ENCODE data around the gene INSRR.

INSRR gene

GRCh38 chr1:156894711-156895454, 36.0 kb upstream of the INSRR start:
- in situ Hi-C loops (cut with MboI; ENCODE audit: low sequenced_read_pairs): no loop called here

DNA sequence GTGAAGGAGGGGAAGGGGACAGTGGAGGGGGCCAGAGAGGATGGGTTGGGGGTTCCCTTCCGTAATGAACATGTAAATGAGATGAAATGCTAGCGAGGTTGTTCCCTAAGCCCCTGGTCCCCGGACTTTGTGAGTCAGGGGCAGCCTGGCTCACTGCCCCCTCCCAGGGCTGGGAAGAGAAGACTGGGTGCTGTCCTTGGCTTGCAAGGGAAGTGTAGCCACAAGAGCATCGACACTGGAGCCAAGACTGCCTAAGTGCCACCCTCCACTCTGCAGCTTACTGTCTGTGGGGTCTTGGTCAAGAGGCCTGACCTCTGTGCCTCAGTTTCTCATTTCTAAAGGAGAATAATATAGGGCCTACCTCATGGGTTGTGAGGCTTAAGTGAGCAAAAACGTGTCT, 35.1 kb upstream of the INSRR start:
- in situ Hi-C loops (cut with MboI; ENCODE audit: low sequenced_read_pairs): no loop called here

GRCh38 chr1:156893048-156893953, 34.4 kb upstream of the INSRR start, which contains the start of gene PEAR1:
TSS of gene PEAR1 (plus strand) at chr1:156893718. CDS start at chr1:156903927, 10,209 bp downstream.
- in situ Hi-C loops (cut with MboI; ENCODE audit: low sequenced_read_pairs): no loop called here

GRCh38 chr1:156892190-156893047, 33.5 kb upstream of the INSRR start:
- in situ Hi-C loops (cut with MboI; ENCODE audit: low sequenced_read_pairs): no loop called here

GRCh38 chr1:156889802-156890580, 31.1 kb upstream of the INSRR start:
- in situ Hi-C loops (cut with MboI; ENCODE audit: low sequenced_read_pairs): loop anchor here (10.0 kb wide), 1 partner anchor 95 kb away; no protein-coding TSS in a partner anchor

DNA sequence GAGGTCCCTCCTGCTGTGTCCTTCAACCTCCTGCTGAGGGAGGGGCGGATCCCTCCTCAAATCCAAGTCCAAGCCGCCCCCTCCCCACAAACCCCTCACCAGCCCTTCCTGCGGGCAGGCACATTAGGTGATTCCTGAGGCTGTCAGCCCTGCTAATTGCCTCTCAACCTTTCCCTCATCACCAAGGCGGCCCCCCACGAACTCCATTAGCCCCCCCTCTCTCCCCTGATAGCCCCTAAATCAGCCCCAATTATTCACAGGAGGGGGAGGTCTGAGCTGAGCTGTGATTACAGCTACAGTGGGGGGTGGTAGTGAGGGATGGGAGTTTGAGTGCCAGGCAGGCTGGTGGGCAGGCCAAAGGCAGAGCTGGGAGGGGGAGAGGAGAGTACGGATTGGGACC, 28.8 kb upstream of the INSRR start:
- in situ Hi-C loops (cut with MboI; ENCODE audit: low sequenced_read_pairs): loop anchor here (10.0 kb wide), 1 partner anchor 93 kb away; no protein-coding TSS in a partner anchor

- in situ Hi-C loops (cut with MboI; ENCODE audit: low sequenced_read_pairs): loop anchor here (10.0 kb wide), 1 partner anchor 93 kb away; no protein-coding TSS in a partner anchor
Observed at GRCh38 chr1:156887317-156887716, 28.4 kb upstream of the INSRR start.

GRCh38 chr1:156886583-156887281, 27.8 kb upstream of the INSRR start:
- in situ Hi-C loops (cut with MboI; ENCODE audit: low sequenced_read_pairs): loop anchor here (10.0 kb wide), 1 partner anchor 92 kb away; no protein-coding TSS in a partner anchor

DNA sequence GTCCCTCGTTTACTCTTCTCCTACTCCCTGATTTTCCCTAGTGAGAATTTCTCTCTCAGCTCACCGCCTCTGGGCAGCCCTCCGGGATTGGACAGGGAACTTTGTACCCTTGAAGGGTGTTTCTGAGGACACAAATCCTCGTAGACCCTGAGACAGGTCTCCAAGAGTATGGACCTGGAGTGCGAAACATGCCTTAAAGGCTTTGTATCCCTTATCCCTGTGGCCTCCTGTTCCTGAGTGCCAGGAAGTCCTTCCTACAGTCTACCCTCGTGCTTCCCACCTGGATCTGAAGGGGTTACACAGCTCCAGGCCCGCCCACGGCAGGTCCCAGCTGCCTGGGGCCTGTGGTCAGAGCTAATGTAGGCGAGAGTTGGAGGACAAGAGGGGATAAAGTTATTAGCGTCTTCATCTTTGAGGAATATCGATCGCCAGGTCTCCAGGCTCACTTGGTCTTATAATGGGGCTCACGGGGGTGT, 27.0 kb upstream of the INSRR start:
- in situ Hi-C loops (cut with MboI; ENCODE audit: low sequenced_read_pairs): loop anchor here (10.0 kb wide), 1 partner anchor 91 kb away; no protein-coding TSS in a partner anchor

DNA sequence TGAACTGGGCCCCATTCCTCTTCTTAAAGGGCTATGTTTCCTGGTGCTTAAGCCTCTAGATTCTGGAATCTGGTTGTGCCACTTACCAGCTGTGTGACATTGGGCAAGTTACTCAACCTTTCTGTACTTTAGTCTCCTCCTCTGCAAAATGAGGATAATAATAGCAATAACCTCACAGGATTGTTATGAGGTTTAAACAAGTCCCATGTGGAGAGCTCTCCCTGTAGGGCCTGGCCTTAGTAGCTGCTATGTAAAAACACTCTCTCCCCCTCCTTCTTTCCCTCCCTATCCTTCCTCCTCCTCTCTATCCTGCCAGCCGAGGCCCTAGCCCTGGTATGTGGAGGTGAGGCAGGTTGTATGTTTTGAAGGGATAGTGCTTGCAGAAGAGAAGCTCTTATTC, 26.4 kb upstream of the INSRR start:
- in situ Hi-C loops (cut with MboI; ENCODE audit: low sequenced_read_pairs): loop anchor here (10.0 kb wide), 1 partner anchor 91 kb away; no protein-coding TSS in a partner anchor

- in situ Hi-C loops (cut with MboI; ENCODE audit: low sequenced_read_pairs): loop anchor here (10.0 kb wide), 1 partner anchor 90 kb away; no protein-coding TSS in a partner anchor
Observed at GRCh38 chr1:156884560-156885184, 25.8 kb upstream of the INSRR start.

DNA sequence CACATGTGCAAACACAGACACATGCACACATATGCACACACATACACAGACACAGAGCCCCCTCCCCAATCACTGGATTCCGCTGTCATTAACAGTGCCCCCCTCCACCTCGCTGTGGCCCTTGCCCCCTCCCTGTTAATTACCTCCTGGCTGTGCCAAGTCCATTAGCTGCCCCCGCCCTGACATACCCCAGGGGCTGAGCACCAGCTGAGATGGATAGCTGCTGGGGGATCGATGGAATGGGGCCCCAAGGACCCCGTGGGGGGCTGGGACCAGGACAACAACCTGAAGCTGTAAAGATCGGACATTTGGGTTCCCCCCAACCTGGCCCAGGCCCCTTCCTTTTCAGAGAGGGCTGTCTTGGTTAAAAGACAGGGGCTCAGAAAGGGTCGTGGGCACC, 25.0 kb upstream of the INSRR start:
- in situ Hi-C loops (cut with MboI; ENCODE audit: low sequenced_read_pairs): loop anchor here (10.0 kb wide), 1 partner anchor 89 kb away; no protein-coding TSS in a partner anchor

- in situ Hi-C loops (cut with MboI; ENCODE audit: low sequenced_read_pairs): loop anchor here (10.0 kb wide), 1 partner anchor 88 kb away; no protein-coding TSS in a partner anchor
Observed at GRCh38 chr1:156882543-156882942, 23.6 kb upstream of the INSRR start.

- in situ Hi-C loops (cut with MboI; ENCODE audit: low sequenced_read_pairs): loop anchor here (10.0 kb wide), 1 partner anchor 87 kb away; no protein-coding TSS in a partner anchor
Observed at GRCh38 chr1:156881663-156882062, 22.7 kb upstream of the INSRR start.

DNA sequence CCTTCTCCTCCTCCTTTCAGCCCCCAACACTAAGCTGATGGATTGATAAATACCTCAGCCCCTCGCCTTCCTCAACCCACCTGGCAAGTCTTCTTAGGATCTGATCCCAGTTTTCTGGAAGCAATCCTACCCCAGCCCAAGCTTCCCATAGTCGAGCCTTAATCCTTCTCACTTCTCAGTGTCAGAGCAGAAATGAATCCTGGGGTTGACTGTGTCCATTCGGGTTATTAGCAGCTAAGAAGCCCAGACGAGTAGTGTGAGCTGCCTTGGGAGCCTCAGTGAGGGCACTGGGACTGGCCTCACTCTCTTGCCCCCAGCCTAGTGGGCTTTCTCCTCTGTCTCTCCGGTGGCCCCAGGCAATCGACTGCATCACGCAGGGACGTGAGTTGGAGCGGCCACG, 22.2 kb upstream of the INSRR start:
- in situ Hi-C loops (cut with MboI; ENCODE audit: low sequenced_read_pairs): loop anchor here (10.0 kb wide), 1 partner anchor 86 kb away; no protein-coding TSS in a partner anchor

DNA sequence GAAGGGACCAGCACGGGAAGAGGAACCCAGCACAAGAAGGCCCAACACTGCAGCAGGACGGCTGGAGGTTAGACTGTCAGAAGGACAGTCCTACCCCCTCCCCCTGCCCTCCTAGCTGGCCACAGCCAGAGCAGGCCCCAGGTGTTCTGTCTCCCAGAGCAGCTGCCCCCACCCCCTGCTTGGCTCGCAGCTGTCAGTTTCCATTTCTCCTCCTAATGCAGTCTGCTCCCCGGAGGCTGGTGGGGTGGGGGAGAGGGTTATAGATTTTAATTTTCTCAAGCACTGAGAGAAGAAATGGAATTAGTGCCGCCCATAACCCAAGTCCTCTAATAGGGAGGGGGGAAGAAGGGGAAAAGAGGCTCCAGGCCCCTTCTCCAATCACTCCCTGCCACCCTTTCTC, 21.6 kb upstream of the INSRR start:
- in situ Hi-C loops (cut with MboI; ENCODE audit: low sequenced_read_pairs): loop anchor here (10.0 kb wide), 1 partner anchor 86 kb away; no protein-coding TSS in a partner anchor

DNA sequence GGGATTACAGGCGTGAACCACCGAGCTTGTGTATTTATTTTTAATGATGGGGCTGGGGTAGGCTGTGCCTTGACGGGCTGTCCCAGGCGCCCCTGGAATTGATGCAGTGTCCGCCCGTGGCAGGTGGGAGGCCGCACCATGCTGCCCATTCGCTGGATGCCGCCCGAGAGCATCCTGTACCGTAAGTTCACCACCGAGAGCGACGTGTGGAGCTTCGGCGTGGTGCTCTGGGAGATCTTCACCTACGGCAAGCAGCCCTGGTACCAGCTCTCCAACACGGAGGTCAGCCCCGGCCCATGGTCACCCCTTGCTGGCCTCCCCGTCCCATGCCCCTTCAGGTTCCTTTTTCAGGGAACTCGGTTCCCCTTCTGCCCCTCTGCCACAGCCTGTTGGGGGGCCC, 21.0 kb upstream of the INSRR start:
- in situ Hi-C loops (cut with MboI; ENCODE audit: low sequenced_read_pairs): loop anchor here (10.0 kb wide), 1 partner anchor 85 kb away; no protein-coding TSS in a partner anchor

Measured in HL-60/S4 treated with phorbol 12-myristate 13-acetate at 8.2 ng/mL for 4 days and 3 days (cell line).